ENCODE data around the gene MSRB1.

DNA sequence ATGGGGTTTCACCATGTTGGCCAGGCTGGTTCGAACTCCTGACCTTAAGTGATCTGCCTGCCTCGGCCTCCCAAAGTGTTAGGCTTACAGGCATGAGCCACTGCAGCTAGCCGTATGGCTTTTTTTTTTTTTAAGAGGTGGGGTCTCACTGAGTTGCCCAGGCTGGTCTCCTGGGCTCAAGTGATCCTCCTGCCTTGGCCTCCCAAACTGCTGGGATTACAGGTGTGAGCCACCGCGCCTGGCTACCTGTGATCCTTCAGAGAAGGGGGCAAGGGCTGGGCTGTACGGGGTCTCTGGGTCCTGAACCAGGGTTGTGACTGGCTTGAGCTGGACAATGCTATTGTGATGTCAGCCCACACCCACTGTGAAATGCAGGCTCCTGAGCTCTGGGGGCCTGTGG, 23.5 kb upstream of the MSRB1 start, which contains the start of gene RNF151:
- TF ChIP-seq, protein P1, sequence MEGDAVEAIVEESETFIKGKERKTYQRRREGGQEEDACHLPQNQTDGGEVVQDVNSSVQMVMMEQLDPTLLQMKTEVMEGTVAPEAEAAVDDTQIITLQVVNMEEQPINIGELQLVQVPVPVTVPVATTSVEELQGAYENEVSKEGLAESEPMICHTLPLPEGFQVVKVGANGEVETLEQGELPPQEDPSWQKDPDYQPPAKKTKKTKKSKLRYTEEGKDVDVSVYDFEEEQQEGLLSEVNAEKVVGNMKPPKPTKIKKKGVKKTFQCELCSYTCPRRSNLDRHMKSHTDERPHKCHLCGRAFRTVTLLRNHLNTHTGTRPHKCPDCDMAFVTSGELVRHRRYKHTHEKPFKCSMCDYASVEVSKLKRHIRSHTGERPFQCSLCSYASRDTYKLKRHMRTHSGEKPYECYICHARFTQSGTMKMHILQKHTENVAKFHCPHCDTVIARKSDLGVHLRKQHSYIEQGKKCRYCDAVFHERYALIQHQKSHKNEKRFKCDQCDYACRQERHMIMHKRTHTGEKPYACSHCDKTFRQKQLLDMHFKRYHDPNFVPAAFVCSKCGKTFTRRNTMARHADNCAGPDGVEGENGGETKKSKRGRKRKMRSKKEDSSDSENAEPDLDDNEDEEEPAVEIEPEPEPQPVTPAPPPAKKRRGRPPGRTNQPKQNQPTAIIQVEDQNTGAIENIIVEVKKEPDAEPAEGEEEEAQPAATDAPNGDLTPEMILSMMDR (IDR thresholded peaks at IDR 0.05; ENCODE audit: insufficient read depth, low read length, poor library complexity, severe bottlenecking) = no peak
- TF ChIP-seq EZH2phosphoT487 (conservative IDR thresholded peaks at IDR 0.05; ENCODE audit: low read length) = no peak
